GM21528 (cell line): ENCODE data around the gene CCDC85B.

Experiments used
- ATAC-seq: cut with Tn5 transposase; IDR thresholded peaks from one replicate; pipeline ENCODE4 v1.9.1; 2021; ENCODE audit warnings: mild to moderate bottlenecking, moderate library complexity; ENCODE audit not compliant: unreplicated experiment, low FRiP score

CCDC85B gene

GRCh38 chr11:65900125-65900898 is 9.8 kb downstream of the CCDC85B start, which contains the start of gene FOSL1:
Gene FOSL1, minus strand, starts transcription at chr11:65900388. Its CDS starts 49 bp downstream, at chr11:65900339.
- ATAC-seq: peak; percentile 64

GRCh38 chr11:65900899-65901180 is 10.4 kb downstream of the CCDC85B start:
- no peak for ATAC-seq

- ATAC-seq: no peak
These were observed 12.6 kb downstream of the CCDC85B start for GRCh38 chr11:65903068-65903481.

- ATAC-seq: no peak
These were observed 13.2 kb downstream of the CCDC85B start for GRCh38 chr11:65903715-65904114.

GRCh38 chr11:65906602-65907001 is 16.1 kb downstream of the CCDC85B start:
- no peak for ATAC-seq

GRCh38 chr11:65907878-65908277 is 17.4 kb downstream of the CCDC85B start:
- ATAC-seq: no peak

- ATAC-seq: no peak
These were observed 21.5 kb downstream of the CCDC85B start for GRCh38 chr11:65911682-65912568.

- ATAC-seq: no peak
These were observed 22.4 kb downstream of the CCDC85B start for GRCh38 chr11:65912845-65913244.

- ATAC-seq: no peak
These were observed 24.8 kb downstream of the CCDC85B start for GRCh38 chr11:65915101-65915820.

GRCh38 chr11:65915821-65916251 is 25.4 kb downstream of the CCDC85B start:
- ATAC-seq: no peak

GRCh38 chr11:65916391-65916790 is 25.9 kb downstream of the CCDC85B start:
- no peak for ATAC-seq

GRCh38 chr11:65917077-65917433 is 26.6 kb downstream of the CCDC85B start:
- no peak for ATAC-seq

GRCh38 chr11:65917434-65918210 is 27.1 kb downstream of the CCDC85B start:
- no peak for ATAC-seq

- peak; percentile 47 for ATAC-seq
These were observed 28.0 kb downstream of the CCDC85B start, which contains the start of gene C11orf68 for GRCh38 chr11:65918211-65919140. Gene C11orf68, minus strand, starts transcription at chr11:65919062. Its CDS starts 31 bp downstream, at chr11:65919031.

- ATAC-seq: peak; percentile 81
These were observed 28.7 kb downstream of the CCDC85B start, which contains the start of gene DRAP1 for GRCh38 chr11:65919141-65919572. Gene DRAP1, plus strand, starts transcription at chr11:65919426. Its CDS starts 76 bp downstream, at chr11:65919502.

- peak; percentile 41 for ATAC-seq
These were observed 29.3 kb downstream of the CCDC85B start for GRCh38 chr11:65919573-65920371.

- no peak for ATAC-seq
These were observed 29.9 kb downstream of the CCDC85B start for GRCh38 chr11:65920372-65920802.

GRCh38 chr11:65921033-65921555 is 30.6 kb downstream of the CCDC85B start:
- ATAC-seq: no peak
